ENCODE results near the gene NXN.
A peak's percentile ranks its signal among the peaks of the same experiment; 100 is the strongest.
"Not testable (repeated sequence)": the region's sequence is repeated elsewhere in the genome, so short reads cannot be mapped to it uniquely, and the experiment has no call there.

Gene NXN

DNA sequence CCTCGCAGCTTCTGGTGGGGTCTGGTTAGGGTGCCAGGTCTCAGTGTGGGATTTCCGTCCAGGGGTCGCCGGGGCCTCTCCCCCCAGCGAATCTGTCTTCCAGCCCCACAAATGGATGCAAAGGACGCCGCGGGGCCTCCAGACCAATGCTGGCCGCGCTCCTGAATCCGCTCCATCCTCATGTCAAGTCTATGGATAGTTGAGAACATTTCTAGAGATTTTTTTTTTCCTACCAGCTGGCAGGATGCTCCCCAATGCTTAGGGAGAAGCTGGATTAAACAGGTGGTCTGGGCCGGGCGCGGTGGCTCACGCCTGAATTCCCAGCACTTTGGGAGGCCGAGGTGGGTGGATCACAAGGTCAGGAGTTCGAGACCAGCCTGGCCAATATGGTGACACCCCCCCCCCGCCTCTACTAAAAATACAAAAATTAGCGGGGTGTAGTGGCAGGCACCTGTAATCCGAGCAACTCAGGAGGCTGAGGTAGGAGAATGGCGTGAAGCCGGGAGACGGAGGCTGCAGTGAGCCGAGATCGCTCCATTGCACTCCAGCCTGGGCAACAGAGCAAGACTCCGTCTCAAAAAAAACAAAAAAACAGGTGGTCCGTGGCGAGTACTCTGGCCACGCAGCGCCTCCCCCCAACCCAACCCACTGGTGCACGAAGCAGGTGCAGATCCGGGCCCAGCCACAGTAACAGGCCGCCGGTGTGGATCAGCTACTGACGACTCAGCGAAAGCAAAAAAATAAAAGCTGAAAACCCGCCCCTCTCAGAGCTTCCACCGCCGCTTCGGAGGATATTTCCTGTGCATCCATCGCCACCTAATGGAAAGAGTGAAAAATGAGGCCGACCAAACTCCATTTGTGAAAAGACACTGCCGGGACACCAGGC lies 1.1 kb upstream of the NXN start:
- DNase-seq (ENCODE audit: low read depth in 1 of 2, low spot score in 1 of 2), result peak; percentile 49 to 71

- no peak for DNase-seq (ENCODE audit: low read depth in 1 of 2, low spot score in 1 of 2)
Measured at GRCh38 chr17:979212-979538, 401 bp downstream of the NXN start.

- no peak for DNase-seq (ENCODE audit: low read depth in 1 of 2, low spot score in 1 of 2)
Measured at GRCh38 chr17:978103-979093, 1.2 kb downstream of the NXN start.

DNA sequence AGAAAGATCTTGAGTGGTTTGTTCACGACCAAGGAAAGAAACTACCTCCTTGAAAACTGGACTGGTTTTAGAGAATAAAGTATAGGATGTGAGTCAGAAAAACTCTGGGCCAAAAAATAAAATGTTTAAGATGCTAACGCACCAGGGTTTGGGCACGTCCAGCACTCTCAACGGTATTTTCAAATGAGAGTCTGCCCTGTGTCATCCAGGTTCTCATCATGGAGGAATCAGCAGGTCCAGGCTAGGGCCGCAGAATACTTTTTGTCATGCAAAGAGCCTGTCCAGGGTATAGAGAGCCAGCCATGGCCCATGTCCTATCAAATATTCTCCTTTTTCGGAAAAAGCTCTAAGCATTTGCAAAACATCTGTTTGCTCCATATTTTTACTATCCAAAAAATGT lies 2.4 kb downstream of the NXN start:
- DNase-seq (ENCODE audit: low read depth in 1 of 2, low spot score in 1 of 2), result no peak

DNA sequence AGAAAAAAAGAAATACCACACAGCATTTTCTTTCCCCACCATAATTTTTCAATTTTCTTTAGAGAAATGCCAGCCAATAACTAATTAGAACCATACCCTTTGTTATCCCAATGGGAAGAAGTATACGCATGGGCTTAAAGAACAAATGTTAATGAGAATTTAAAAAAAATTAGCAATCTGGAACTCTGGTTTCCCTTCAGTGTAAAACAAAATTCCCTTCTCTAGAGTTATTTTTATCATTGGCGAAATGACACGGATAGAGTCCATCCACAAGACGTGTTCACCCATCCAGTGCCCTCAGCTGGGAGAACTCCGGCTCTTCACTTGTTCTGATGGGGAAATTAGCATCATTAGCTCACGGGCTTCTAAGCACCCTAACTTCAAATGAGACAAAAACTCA lies 3.3 kb downstream of the NXN start:
- no peak for DNase-seq (ENCODE audit: low read depth in 1 of 2, low spot score in 1 of 2)

DNA sequence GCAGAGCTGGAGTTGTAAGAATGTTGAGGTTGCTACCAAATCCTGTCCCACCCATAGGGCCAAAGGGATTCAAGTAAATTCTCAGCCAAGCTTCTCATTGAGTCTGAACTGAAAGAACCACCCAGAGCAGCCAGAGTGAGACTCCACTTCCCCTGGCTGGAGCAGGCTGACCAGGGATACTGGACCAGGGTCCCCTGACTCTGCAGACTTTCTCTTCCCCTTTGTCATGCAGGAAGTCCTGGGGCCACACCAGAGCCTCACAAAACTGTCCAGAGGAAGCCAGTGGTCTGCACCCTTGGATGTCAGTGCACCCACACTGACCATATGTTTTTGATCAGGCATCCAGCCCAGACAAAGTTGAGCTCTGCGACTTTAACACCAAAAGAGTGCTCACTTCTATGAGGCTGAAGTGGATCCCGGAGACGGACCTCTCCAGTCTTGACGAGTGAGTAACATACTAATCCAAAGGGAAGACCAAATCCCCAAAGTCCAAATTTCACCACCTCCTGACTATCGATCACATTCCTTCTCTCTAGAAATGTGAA lies 4.1 kb downstream of the NXN start:
- DNase-seq (ENCODE audit: low read depth in 1 of 2, low spot score in 1 of 2), result no peak

GRCh38 chr17:974778-975177 lies 4.8 kb downstream of the NXN start:
- DNase-seq (ENCODE audit: low read depth in 1 of 2, low spot score in 1 of 2), result not testable (repeated sequence)

DNA sequence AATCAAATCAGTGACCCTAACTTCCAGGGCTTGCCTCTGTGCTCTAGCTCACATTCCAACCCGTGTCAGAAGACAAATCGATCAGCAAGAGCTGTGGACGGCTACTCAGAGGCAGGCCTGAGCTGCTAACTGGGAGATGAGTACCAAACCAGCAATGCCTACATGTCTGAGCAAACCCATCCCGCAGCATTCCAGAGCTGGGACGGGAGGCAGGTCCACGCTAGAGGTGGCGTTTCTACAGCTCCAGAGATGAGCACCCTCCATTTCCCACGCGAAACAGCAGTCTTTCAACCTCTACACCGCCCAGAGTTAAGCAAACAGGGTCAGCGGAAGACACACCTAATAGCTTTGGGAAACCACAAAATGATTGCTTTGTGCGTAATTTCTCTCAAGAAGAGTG lies 6.5 kb downstream of the NXN start:
- DNase-seq (ENCODE audit: low read depth in 1 of 2, low spot score in 1 of 2), result no peak

DNA sequence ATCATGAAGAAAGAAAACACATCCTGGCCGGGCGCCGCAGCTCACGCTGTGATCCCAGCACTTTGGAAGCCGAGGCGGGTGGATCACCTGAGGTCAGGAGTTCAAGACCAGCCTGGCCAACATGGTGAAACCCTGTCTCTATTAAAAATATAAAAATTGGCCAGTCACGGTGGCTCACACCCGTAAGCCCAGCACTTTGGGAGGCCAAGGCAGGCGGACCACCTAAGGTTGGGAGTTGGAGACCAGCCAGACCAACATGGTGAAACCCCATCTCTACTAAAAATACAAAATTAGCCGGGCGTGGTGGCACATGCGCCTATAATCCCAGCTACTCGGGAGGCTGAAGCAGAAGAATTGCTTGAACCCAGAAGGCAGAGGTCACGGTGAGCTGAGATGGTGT lies 7.7 kb downstream of the NXN start:
- DNase-seq (ENCODE audit: low read depth in 1 of 2, low spot score in 1 of 2), result not testable (repeated sequence)

DNA sequence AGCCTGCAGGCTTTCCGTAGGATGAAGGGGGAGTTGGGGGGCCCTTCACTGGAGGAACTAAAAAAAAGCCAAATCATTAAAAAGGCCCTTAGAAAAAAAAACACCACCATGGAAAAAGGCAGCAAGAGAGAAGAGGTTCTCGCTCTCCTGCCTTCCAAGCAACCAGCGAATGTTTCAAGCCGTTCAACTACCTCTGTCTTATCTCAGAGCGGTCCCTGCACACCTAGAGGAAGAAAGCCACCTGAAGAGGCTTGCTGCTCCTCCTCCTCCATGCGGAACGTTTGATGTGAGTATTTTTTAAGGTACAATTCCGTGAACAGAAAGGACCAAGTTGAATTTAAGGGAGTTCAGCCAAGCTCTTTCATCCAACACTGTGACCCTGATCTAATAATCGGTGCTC lies 9.2 kb downstream of the NXN start:
- DNase-seq (ENCODE audit: low read depth in 1 of 2, low spot score in 1 of 2), result no peak

DNA sequence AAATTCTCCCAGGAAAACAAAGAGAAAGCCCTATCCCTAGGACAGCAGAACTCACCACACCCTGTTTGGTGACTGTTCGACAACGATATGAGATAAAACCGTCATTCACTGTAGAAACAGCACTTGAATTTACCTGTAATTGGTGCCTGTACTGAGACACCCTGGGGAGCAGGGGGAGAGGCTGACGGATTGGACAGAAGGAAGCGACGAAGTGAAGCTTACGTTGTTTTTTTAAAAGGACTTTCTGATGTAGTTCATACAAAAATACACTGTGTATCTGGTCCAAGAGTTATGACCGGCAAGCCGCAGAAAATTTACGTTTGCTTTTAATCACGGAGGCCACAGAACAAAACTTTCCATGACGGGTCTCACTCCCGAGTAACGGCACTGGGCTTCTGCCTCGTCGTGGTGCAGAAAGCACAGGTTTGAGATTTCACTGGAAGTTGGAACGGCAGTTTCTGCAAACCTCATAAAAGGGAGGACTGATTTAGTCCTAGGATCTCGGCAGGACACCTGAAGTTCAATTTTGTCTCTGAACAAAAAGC lies 9.7 kb downstream of the NXN start:
- no peak for DNase-seq (ENCODE audit: low read depth in 1 of 2, low spot score in 1 of 2)

DNA sequence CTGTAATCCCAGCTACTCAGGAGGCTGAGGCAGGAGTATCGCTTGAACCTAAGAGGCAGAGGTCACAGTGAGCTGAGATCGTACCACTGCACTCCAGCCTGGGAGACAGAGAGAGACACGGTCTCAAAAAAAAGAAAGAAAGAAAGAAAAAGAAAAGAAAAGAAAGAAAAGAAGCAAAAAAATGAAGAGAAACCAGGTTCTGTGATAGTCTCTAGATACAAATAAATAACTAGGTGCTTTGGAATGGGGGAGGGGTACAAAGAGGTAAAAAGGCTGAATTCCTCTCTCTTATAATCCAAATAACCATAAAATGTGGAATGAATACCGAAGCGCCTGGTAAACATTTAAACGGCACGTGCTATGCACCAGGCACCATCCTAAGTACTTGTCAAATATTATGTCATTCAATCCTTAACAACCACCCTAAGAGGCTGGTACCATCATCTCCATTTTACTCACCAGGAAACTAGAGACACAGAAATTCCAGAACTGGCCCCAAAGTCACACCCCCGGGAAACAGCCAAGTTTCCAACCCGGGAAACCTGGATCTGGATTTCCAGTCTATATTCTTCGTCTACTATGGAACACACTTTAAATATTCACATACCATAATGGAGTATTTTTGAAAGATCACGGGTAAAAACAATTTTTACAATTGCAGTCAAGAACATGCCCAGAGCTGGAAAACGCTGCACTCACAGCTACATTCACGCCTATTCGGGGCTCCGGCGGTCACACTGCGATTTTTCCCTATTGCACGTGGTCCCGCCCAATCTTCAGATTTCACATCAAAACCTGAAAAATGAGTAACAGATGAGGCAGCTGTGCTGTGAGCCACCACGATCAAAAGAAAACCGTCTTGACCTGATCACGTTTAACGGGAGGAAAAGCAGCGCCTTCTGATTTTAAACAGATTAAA lies 10.5 kb downstream of the NXN start:
- DNase-seq (ENCODE audit: low read depth in 1 of 2, low spot score in 1 of 2), result no peak

- DNase-seq (ENCODE audit: low read depth in 1 of 2, low spot score in 1 of 2), result no peak
Measured at GRCh38 chr17:967122-967521, 12.5 kb downstream of the NXN start.

- no peak for DNase-seq (ENCODE audit: low read depth in 1 of 2, low spot score in 1 of 2)
Measured at GRCh38 chr17:965311-965989, 14.1 kb downstream of the NXN start.

DNA sequence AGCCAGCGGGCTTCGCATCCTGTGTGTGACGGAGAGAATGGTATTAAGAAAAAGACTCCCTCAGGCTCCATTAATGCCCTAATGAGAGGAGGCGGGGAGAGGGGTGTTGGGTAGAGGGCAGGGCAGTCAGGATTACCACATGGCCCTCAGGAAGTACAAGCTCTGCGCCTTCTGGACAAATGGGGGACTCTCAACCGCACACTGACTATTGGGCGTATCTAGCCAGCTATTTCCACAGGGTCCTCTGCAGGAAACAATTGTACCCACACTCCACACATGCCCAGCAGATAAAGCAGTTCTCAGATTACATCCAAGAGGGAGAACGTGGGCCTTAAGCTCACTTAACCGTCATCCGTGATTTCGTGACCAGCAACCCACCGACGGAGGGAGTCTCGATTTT lies 14.7 kb downstream of the NXN start:
- DNase-seq (ENCODE audit: low read depth in 1 of 2, low spot score in 1 of 2), result no peak

DNA sequence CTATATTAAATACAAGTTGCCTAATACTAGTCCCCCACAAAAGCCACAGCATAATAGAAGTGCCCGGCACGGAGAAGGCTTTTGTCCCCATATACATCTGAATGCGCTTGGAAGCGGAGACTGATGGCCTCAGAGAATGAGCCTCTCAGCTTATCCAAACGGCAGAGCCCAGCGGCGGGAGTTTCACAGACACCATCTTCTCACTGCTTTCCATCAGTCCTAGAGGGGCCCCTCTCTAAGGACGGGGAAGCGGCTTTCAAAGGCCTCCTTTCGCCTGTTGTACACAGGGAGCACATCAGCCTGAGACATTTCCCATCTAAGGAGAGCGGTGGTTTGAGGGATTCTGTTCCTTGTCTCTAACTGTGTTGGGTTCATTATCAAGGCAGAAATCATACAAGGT lies 16.9 kb downstream of the NXN start:
- DNase-seq (ENCODE audit: low read depth in 1 of 2, low spot score in 1 of 2), result no peak

DNA sequence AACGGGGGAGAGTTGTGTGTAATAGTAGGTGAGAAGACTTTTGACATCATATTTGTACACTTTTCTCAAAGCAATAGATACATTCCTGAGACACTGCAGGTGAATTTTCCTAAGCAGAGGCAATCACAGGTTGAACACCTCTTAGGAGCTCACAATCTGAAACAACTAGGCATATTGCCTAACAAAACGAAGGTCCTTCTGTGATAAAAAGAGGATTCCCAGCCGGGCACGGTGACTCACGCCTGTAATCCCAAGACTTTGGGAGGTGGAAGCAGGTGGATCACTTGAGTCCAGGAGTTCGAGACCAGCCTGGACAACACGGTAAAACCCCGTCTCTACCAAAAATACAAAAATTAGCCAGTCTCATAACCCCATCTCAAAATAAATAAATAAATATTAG lies 17.4 kb downstream of the NXN start:
- no peak for DNase-seq (ENCODE audit: low read depth in 1 of 2, low spot score in 1 of 2)

DNA sequence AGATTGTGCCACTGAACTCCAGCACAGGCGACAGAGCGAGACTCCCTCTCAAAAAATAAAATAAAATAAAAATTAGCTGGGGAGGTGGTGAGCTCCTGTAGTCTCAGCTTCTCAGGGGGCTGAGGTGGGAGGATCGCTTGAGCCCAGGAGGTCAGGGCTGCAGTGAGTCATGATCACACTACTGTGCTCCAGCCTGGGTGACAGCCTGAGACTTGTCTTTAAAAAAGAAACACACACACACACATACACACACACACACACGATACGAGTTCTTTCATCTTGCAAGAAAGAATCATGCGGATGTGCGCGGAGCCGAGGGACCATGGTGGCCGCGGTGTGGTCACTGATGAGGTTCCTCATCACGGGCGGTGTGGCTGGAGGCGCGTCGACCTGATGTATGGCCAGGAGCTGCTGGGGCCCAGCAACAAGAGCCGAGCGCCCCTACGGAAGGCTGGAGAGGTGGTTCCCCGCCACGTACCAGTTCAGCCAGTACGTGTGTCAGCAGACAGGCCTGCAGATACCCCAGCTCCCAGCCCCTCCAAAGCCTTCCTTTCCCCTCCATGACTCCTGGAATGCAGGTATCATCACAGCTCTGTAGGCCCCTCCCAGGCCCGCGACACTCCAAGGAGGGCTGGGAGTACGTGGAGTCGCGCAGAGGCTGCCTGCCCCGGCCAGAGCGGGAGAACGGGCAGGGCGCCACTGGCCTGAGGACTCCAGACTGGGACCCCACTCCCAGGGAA lies 20.7 kb downstream of the NXN start:
- no peak for DNase-seq (ENCODE audit: low read depth in 1 of 2, low spot score in 1 of 2)

DNA sequence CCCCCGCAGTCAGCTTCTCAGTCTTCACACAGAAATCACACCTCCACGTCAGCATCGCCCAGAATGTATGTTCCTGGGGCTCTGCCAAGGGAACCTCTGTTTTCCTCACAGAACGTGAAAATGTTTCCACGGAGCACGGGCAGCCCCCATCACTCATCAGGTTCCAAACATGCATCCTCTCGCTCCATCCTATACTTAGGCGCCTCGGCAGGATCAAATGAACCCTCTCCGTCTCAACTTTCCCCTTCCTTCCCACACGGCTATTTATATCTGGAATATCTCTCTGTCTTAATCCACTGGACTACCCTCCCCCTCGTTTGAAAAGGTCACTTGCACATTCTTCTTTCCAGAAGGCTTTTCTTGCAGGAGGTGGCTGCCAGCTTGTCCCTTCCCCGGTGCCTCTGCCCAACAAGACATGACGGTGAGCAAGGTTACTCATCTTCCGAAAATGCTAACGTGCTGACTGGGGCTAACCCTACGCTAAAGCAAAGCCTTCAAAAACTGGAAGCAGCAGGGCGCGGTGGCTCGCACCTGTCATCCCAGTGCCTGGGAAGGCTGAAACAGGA lies 21.6 kb downstream of the NXN start:
- no peak for DNase-seq (ENCODE audit: low read depth in 1 of 2, low spot score in 1 of 2)
